T-helper 1 cell treated with Interleukin-12 subunit alpha and Interleukin-12 subunit beta and Interleukin-4 antibody, amounts not matched to agents 30 μg/mL and 1 μg/mL, for 36 hours (primary cell): ENCODE data around the gene ZFP62.

ENCODE experiments used
- H3K27ac Mint-ChIP-seq: one replicate; pipeline ENCODE4 v1.8.0; 2021; ENCODE audit warnings: mild to moderate bottlenecking, mixed read lengths
- H3K27me3 Mint-ChIP-seq: one replicate; pipeline ENCODE4 v1.8.0; 2021; ENCODE audit warnings: low read depth, mixed read lengths
- H3K36me3 Mint-ChIP-seq: one replicate; pipeline ENCODE4 v1.8.0; 2021; ENCODE audit warnings: low read depth, mixed read lengths
- H3K4me1 Mint-ChIP-seq: one replicate; pipeline ENCODE4 v1.8.0; 2021; ENCODE audit warnings: low read depth, mixed read lengths
- H3K4me3 Mint-ChIP-seq: one replicate; pipeline ENCODE4 v1.8.0; 2021; ENCODE audit warnings: mild to moderate bottlenecking, moderate library complexity, mixed read lengths
- H3K9me3 Mint-ChIP-seq: one replicate; pipeline ENCODE4 v1.8.0; 2021; ENCODE audit warnings: mixed read lengths

ZFP62 gene

GRCh38 chr5:180874804-180875582 is 13.9 kb upstream of the ZFP62 start:
- no peak overlapping the region for H3K4me3 Mint-ChIP-seq
- H3K4me1 Mint-ChIP-seq, result peaks cover 7% of the 10 kb centered on the region
- peaks cover 3% of the 10 kb centered on the region for H3K27me3 Mint-ChIP-seq
- no peak overlapping the region for H3K27ac Mint-ChIP-seq
- H3K9me3 Mint-ChIP-seq, result no peaks in the 10 kb centered on the region
- no peaks in the 10 kb centered on the region for H3K36me3 Mint-ChIP-seq

GRCh38 chr5:180873615-180874520 is 12.8 kb upstream of the ZFP62 start:
- peak overlapping the region; percentile 60 for H3K27ac Mint-ChIP-seq
- no peaks in the 10 kb centered on the region for H3K36me3 Mint-ChIP-seq
- H3K27me3 Mint-ChIP-seq, result peaks cover 4% of the 10 kb centered on the region
- no peaks in the 10 kb centered on the region for H3K9me3 Mint-ChIP-seq
- H3K4me3 Mint-ChIP-seq, result no peak overlapping the region
- peaks cover 9% of the 10 kb centered on the region for H3K4me1 Mint-ChIP-seq

- Mint-ChIP-seq H3K4me3 (no peak overlapping the region), H3K27ac (no peak overlapping the region), H3K27me3 (peaks cover 8% of the 10 kb centered on the region), H3K4me1 (peaks cover 10% of the 10 kb centered on the region), H3K9me3 (no peaks in the 10 kb centered on the region), H3K36me3 (no peaks in the 10 kb centered on the region)
Measured at GRCh38 chr5:180872419-180872818, 11.3 kb upstream of the ZFP62 start.

GRCh38 chr5:180870276-180871068 is 9.4 kb upstream of the ZFP62 start:
- H3K27ac Mint-ChIP-seq, result no peak overlapping the region
- no peaks in the 10 kb centered on the region for H3K36me3 Mint-ChIP-seq
- H3K9me3 Mint-ChIP-seq, result no peaks in the 10 kb centered on the region
- peaks cover 10% of the 10 kb centered on the region for H3K4me1 Mint-ChIP-seq
- H3K4me3 Mint-ChIP-seq, result no peak overlapping the region
- H3K27me3 Mint-ChIP-seq, result peaks cover 28% of the 10 kb centered on the region

GRCh38 chr5:180869587-180869986 is 8.5 kb upstream of the ZFP62 start:
- H3K36me3 Mint-ChIP-seq, result no peaks in the 10 kb centered on the region
- H3K27ac Mint-ChIP-seq, result no peak overlapping the region
- no peaks in the 10 kb centered on the region for H3K9me3 Mint-ChIP-seq
- no peak overlapping the region for H3K4me3 Mint-ChIP-seq
- H3K27me3 Mint-ChIP-seq, result peaks cover 28% of the 10 kb centered on the region
- peaks cover 10% of the 10 kb centered on the region for H3K4me1 Mint-ChIP-seq

GRCh38 chr5:180868960-180869359 is 7.9 kb upstream of the ZFP62 start:
- H3K4me1 Mint-ChIP-seq, result peaks cover 9% of the 10 kb centered on the region

GRCh38 chr5:180866985-180867384 is 5.9 kb upstream of the ZFP62 start:
- Mint-ChIP-seq H3K36me3 (no peaks in the 10 kb centered on the region), H3K4me1 (peaks cover 4% of the 10 kb centered on the region), H3K27ac (no peak overlapping the region), H3K9me3 (no peaks in the 10 kb centered on the region), H3K4me3 (no peak overlapping the region), H3K27me3 (peaks cover 28% of the 10 kb centered on the region)

More at GRCh38 chr5:180868960-180869359, 7.9 kb upstream of the ZFP62 start:
- Mint-ChIP-seq H3K27me3 (peaks cover 28% of the 10 kb centered on the region), H3K36me3 (no peaks in the 10 kb centered on the region), H3K4me3 (no peak overlapping the region), H3K9me3 (no peaks in the 10 kb centered on the region), H3K27ac (no peak overlapping the region)

- no peaks in the 10 kb centered on the region for H3K9me3 Mint-ChIP-seq
- H3K4me3 Mint-ChIP-seq, result no peak overlapping the region
- peaks cover 4% of the 10 kb centered on the region for H3K4me1 Mint-ChIP-seq
- H3K27me3 Mint-ChIP-seq, result peaks cover 28% of the 10 kb centered on the region
- no peak overlapping the region for H3K27ac Mint-ChIP-seq
- H3K36me3 Mint-ChIP-seq, result no peaks in the 10 kb centered on the region
Measured at GRCh38 chr5:180865981-180866695, 5.1 kb upstream of the ZFP62 start.

- peaks cover 20% of the 10 kb centered on the region for H3K27me3 Mint-ChIP-seq
- H3K9me3 Mint-ChIP-seq, result no peaks in the 10 kb centered on the region
- peaks cover 10% of the 10 kb centered on the region for H3K36me3 Mint-ChIP-seq
- no peak overlapping the region for H3K4me3 Mint-ChIP-seq
- H3K27ac Mint-ChIP-seq, result no peak overlapping the region
- H3K4me1 Mint-ChIP-seq, result peaks cover 15% of the 10 kb centered on the region
Measured at GRCh38 chr5:180862645-180863044, 1.6 kb upstream of the ZFP62 start.

GRCh38 chr5:180860273-180860886 is 696 bp downstream of the ZFP62 start:
- H3K9me3 Mint-ChIP-seq, result no peaks in the 10 kb centered on the region
- H3K36me3 Mint-ChIP-seq, result peaks cover 24% of the 10 kb centered on the region
- H3K4me3 Mint-ChIP-seq, result peak overlapping the region; percentile 96
- peak overlapping the region; percentile 96 for H3K27ac Mint-ChIP-seq
- no peaks in the 10 kb centered on the region for H3K27me3 Mint-ChIP-seq
- peaks cover 15% of the 10 kb centered on the region for H3K4me1 Mint-ChIP-seq

- H3K9me3 Mint-ChIP-seq, result peaks cover 6% of the 10 kb centered on the region
Measured at GRCh38 chr5:180858586-180858985, 2.5 kb downstream of the ZFP62 start.

GRCh38 chr5:180853848-180854176 is 7.3 kb downstream of the ZFP62 start:
- Mint-ChIP-seq H3K36me3 (peaks cover 80% of the 10 kb centered on the region), H3K9me3 (peaks cover 52% of the 10 kb centered on the region), H3K4me3 (no peak overlapping the region)

More at GRCh38 chr5:180858586-180858985, 2.5 kb downstream of the ZFP62 start:
- Mint-ChIP-seq H3K4me3 (no peak overlapping the region), H3K36me3 (peaks cover 40% of the 10 kb centered on the region), H3K4me1 (peaks cover 15% of the 10 kb centered on the region), H3K27me3 (no peaks in the 10 kb centered on the region), H3K27ac (no peak overlapping the region)

GRCh38 chr5:180853121-180853847 is 7.8 kb downstream of the ZFP62 start:
- Mint-ChIP-seq H3K4me1 (no peaks in the 10 kb centered on the region), H3K36me3 (peaks cover 80% of the 10 kb centered on the region), H3K27me3 (no peaks in the 10 kb centered on the region), H3K9me3 (peaks cover 57% of the 10 kb centered on the region), H3K27ac (no peak overlapping the region), H3K4me3 (no peak overlapping the region)

More at GRCh38 chr5:180853848-180854176, 7.3 kb downstream of the ZFP62 start:
- Mint-ChIP-seq H3K27me3 (no peaks in the 10 kb centered on the region), H3K27ac (no peak overlapping the region), H3K4me1 (peaks cover under 1% of the 10 kb centered on the region)
